Transverse colon (tissue), 4 donors: ENCODE data around the gene CEP170B. TPM values are rescaled to one million over a fixed set of nuclear protein-coding genes. Genes with fewer than 3 reads are reported as not detected.
"Not testable (repeated sequence)": the region's sequence is repeated elsewhere in the genome, so short reads cannot be mapped to it uniquely, and the experiment has no call there.

Experiments used
- DNase-seq: peaks from one replicate; pipeline ENCODE4 v3.0.0-alpha.2; 2019
- H3K27ac ChIP-seq, 4 donors: fragments of 200-600 bp; sonication (generic); 2 replicates each; pipeline ENCODE4 v1.5.1; 2016 to 2018; ENCODE audit warnings: inconsistent platforms in 4 of 4
- H3K27me3 ChIP-seq: fragments of 200-600 bp; sonication (generic); 2 replicates; pipeline ENCODE4 v1.5.1; 2017; ENCODE audit warnings: inconsistent platforms
- H3K36me3 ChIP-seq, 4 donors: fragments of 200-600 bp; sonication (generic); 2 replicates each; pipeline ENCODE4 v1.5.1; 2017 to 2019; ENCODE audit warnings: inconsistent platforms in 4 of 4
- H3K4me1 ChIP-seq, 4 donors: fragments of 200-600 bp; sonication (generic); 2 replicates each; pipeline ENCODE4 v1.5.1; 2017 to 2020; ENCODE audit warnings: inconsistent platforms in 4 of 4
- H3K4me3 ChIP-seq, 4 donors: fragments of 200-600 bp; sonication (generic); 1 replicate in 1 of 4; 2 replicates in 3 of 4; pipeline versions ENCODE4 v1.5.1 to v1.6.1; 2017 to 2019; ENCODE audit warnings: inconsistent platforms in 4 of 4
- H3K9me3 ChIP-seq, 2 donors: fragments of 200-600 bp; sonication (generic); 2 replicates each; pipeline ENCODE4 v1.5.1; 2017 to 2019; ENCODE audit warnings: inconsistent platforms in 2 of 2
- EP300 ChIP-seq: sonication (generic); formaldehyde crosslinking; IDR thresholded peaks from one replicate; pipeline ENCODE4 v1.6.1; 2017; ENCODE audit warnings: antibody characterized with exemption, low read depth
- POLR2A ChIP-seq: fragments of 450-650 bp; IDR thresholded peaks from one replicate; pipeline ENCODE4 v1.6.1; 2016; ENCODE audit warnings: antibody characterized with exemption, mild to moderate bottlenecking, moderate library complexity
- POLR2AphosphoS5 ChIP-seq, 3 donors: sonication (generic); formaldehyde crosslinking; IDR thresholded peaks; one replicate each; pipeline ENCODE4 v1.6.1; 2016; ENCODE audit warnings: antibody characterized with exemption in 3 of 3
- WGBS, 2 donors: methylation state at CpG; one replicate each; pipeline ENCODE4 v1.1.5; 2018; ENCODE audit warnings: low coverage in 1 of 2; 5-methylcytosine and 5-hydroxymethylcytosine counted together
- in situ Hi-C, 4 donors: fragments of 200-750 bp; cut with MboI; loops; one replicate each; pipeline versions ENCODE4 v1.15.0 to v1.15.1; 2017; ENCODE audit warnings: low sequenced_read_pairs in 3 of 4, low pct_ligation_motif_present in 1 of 4, low pct_unique_long_range_greater_than_20kb in 1 of 4
- intact Hi-C: fragments of 100-400 bp; cut with DNase I; formaldehyde crosslinking; loops from one replicate; pipeline ENCODE4 v1.15.1; 2023; ENCODE audit warnings: low total_unique reads
- total RNA-seq, 4 donors: library from RNA; depleted of rRNA; stranded (reverse); fragments of >200 nt; gene quantifications; one replicate each; pipeline ENCODE4 v1.1.0, GENCODE V29; 2016
- TF ChIP-seq, protein P1 (sequence below), 5 experiments: fragments of 200-600 bp in 3 of 5; fragments of 450-650 bp in 2 of 5; sonication (generic) in 3 of 5; IDR thresholded peaks; 1 replicate in 2 of 5; 2 replicates in 3 of 5; pipeline ENCODE4 v1.5.1; 2016 to 2017; ENCODE audit warnings: antibody characterized with exemption in 5 of 5, inconsistent platforms in 3 of 5, mild to moderate bottlenecking in 2 of 5, moderate library complexity in 1 of 5

The CEP170B gene
- total RNA-seq, 4 donors from 2014 or later, result 56.0 to 195 (median 109) TPM

DNA sequence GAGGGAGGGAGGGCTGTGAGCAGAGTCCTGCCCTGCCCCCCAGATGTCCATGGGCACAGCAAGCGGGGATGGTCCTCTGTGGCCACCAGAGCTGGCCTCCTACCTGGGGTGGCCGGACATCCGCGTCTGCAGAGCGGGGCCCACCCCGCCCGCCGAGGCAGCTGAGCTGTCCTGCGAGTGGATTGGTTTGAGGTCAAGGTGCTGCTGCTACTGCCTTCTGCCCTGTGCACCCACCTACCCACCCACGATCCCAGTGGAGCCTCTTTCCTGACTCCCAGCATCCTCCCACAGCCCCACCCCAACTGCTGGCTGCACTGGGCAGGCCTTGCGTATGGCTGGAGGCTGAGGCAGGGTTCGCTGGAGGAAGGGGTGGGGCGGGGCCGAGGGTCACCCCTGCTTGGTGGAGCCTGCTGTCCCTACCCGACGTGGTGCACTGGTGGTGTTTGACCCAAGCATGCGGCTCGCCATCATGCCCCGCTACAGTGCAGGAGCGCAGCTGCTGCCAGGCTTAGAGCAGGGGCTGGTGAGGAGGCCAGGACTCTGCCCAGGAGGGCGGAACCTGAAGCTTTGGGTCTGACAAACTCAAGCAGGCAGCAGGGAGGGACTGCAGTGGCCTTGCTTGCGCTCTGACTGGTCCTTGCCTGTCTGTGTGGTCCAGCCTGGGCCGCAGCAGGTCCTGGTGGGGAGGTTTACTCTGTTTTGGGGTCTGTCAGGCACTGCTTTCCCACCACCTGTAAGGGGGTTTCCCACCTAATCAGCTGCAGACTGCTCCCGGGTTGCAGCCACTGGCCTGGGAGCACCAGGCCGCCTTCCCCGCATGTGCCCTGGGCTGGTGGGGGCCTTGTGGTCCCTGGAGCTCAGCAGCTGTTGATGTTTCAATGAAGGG lies 23.7 kb downstream of the CEP170B start:
- no peak overlapping the region for H3K27ac ChIP-seq
- no peaks in the 10 kb centered on the region for H3K27me3 ChIP-seq
- H3K4me1 ChIP-seq, result no peaks in the 10 kb centered on the region
- TF ChIP-seq POLR2A (no peak), EP300 (no peak), POLR2AphosphoS5 (IDR thresholded peaks at IDR 0.05) (no peak)
- TF ChIP-seq, protein P1, sequence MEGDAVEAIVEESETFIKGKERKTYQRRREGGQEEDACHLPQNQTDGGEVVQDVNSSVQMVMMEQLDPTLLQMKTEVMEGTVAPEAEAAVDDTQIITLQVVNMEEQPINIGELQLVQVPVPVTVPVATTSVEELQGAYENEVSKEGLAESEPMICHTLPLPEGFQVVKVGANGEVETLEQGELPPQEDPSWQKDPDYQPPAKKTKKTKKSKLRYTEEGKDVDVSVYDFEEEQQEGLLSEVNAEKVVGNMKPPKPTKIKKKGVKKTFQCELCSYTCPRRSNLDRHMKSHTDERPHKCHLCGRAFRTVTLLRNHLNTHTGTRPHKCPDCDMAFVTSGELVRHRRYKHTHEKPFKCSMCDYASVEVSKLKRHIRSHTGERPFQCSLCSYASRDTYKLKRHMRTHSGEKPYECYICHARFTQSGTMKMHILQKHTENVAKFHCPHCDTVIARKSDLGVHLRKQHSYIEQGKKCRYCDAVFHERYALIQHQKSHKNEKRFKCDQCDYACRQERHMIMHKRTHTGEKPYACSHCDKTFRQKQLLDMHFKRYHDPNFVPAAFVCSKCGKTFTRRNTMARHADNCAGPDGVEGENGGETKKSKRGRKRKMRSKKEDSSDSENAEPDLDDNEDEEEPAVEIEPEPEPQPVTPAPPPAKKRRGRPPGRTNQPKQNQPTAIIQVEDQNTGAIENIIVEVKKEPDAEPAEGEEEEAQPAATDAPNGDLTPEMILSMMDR (IDR thresholded peaks at IDR 0.05), result no peak
- intact Hi-C loops, result loop anchor here (10.0 kb wide), 1 partner anchor 996 kb away; no protein-coding TSS in a partner anchor
- H3K9me3 ChIP-seq, result no peaks in the 10 kb centered on the region
- H3K36me3 ChIP-seq, result peaks cover 0 to 26% (median 0%) of the 10 kb centered on the region in 4 donors
- no peak overlapping the region for H3K4me3 ChIP-seq
- in situ Hi-C loops, result no loop called here
- WGBS, 2 donors, result 91% methylated on average over 13 of the region's 26 CpGs; no CpG with 5 or more reads in 1 of the 2 donors
- DNase-seq, result no peak

DNA sequence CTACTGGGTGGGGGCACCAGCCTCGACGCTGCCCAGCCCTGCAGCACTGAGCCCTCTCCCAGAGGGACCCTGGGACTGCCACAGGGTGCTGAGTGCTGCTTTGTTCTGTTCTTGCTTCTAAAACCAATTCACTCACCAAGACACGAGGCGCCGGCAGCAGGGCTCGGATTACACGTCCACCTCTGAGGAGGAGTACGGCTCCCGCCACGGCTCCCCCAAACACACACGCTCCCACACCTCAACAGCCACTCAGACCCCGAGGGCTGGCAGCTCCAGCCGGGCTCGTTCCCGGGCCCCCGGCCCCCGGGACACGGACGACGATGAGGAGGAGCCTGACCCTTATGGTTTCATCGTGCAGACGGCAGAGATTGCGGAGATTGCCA lies 24.3 kb downstream of the CEP170B start:
- 93% methylated on average over 23 of the region's 23 CpGs; no CpG with 5 or more reads in 1 of the 2 donors for WGBS, 2 donors
- TF ChIP-seq EP300 (no peak), POLR2AphosphoS5 (IDR thresholded peaks at IDR 0.05) (no peak), POLR2A (no peak)
- TF ChIP-seq, protein P1 (IDR thresholded peaks at IDR 0.05), result no peak
- no peak overlapping the region for H3K27ac ChIP-seq
- H3K27me3 ChIP-seq, result no peaks in the 10 kb centered on the region
- intact Hi-C loops, result loop anchor here (10.0 kb wide), 1 partner anchor 995 kb away; no protein-coding TSS in a partner anchor
- no peaks in the 10 kb centered on the region for H3K9me3 ChIP-seq
- no peak for DNase-seq
- peaks cover 0 to 20% (median 0%) of the 10 kb centered on the region in 4 donors for H3K36me3 ChIP-seq
- no peaks in the 10 kb centered on the region for H3K4me1 ChIP-seq
- in situ Hi-C loops, result no loop called here
- no peak overlapping the region for H3K4me3 ChIP-seq

DNA sequence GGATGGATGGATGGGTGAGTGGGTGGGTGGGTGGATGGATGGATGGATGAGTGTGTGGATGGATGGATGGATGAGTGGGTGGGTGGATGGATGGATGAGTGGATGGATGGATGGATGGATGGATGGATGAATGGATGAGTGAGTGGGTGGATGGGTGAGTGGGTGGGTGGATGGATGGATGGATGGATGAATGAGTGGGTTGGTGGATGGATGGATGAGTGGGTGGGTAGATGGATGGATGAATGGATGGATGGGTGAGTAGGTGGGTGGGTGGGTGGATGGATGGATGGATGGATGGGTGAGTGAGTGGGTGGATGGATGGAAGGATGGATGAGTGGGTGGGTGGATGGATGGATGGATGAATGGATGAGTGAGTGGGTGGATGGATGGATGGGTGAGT lies 25.2 kb downstream of the CEP170B start:
- H3K27ac ChIP-seq, H3K9me3 ChIP-seq, intact Hi-C loops, H3K4me3 ChIP-seq, in situ Hi-C loops, H3K27me3 ChIP-seq, H3K4me1 ChIP-seq, DNase-seq: not testable (repeated sequence)
- H3K36me3 ChIP-seq, result peaks cover 0 to 20% (median 0%) of the 10 kb centered on the region in 4 donors

DNA sequence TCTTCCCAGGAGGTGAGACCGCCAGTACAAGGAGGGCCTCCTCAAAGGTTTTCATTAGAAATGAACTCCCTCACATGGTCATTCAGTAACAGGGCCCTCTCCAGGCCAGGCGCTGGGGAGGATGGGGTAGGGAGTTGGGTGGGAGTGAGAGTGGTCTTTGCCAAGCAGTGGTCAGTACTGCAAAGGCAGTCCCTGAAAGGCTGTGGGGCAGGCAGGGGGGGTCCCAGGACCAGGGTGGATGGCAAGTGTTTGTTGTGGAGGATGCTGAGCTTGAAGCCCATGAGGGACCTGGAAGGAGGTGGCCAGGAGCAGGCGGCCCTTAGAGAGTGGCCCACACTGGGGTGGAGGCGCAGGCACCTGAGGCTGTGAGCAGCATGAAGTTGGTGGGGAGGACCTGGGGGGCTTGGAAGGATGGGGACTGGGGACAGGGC lies 26.1 kb downstream of the CEP170B start:
- DNase-seq, result no peak
- H3K4me3 ChIP-seq, result no peak overlapping the region
- WGBS, 2 donors, result 83 to 92% methylated on average over 2 to 4 of the region's 4 CpGs
- no peaks in the 10 kb centered on the region for H3K27me3 ChIP-seq
- no peaks in the 10 kb centered on the region for H3K9me3 ChIP-seq
- no peak overlapping the region for H3K27ac ChIP-seq
- TF ChIP-seq EP300 (no peak), POLR2A (no peak), POLR2AphosphoS5 (IDR thresholded peaks at IDR 0.05) (no peak)
- TF ChIP-seq, protein P1 (IDR thresholded peaks at IDR 0.05), result no peak
- no peaks in the 10 kb centered on the region for H3K4me1 ChIP-seq
- H3K36me3 ChIP-seq, result peaks cover 0 to 18% (median 0%) of the 10 kb centered on the region in 4 donors
- in situ Hi-C loops (no loop called here), intact Hi-C loops (no loop called here)
